BJ (cell line): Measurements from ENCODE around the gene ST13. TPM values are rescaled to one million over a fixed set of nuclear protein-coding genes. Genes with fewer than 3 reads are reported as not detected.
"Not testable (repeated sequence)": the region's sequence is repeated elsewhere in the genome, so short reads cannot be mapped to it uniquely, and the experiment has no call there.

Source experiments
- CTCF ChIA-PET: fragments of 350-600 bp; formaldehyde crosslinking; extraction: SDS; loops from one replicate; lab custom pipeline; 2021; ENCODE audit warnings: antibody characterized with exemption, inconsistent platforms; lab: Yijun Ruan, JAX
- POLR2A ChIA-PET: fragments of 300-600 bp; sonication (Branson Sonifier 250); formaldehyde crosslinking; extraction: SDS; loops from one replicate; lab custom pipeline; 2021; ENCODE audit warnings: antibody characterized with exemption; lab: Charles Lee
- DNase-seq: peaks from one replicate; pipeline ENCODE4 v3.0.0-alpha.2; 2011; ENCODE audit warnings: low read depth
- H3K27me3 ChIP-seq: 2 replicates; pipeline ENCODE4 v1.6.0; 2011; ENCODE audit warnings: low read length; ENCODE audit not compliant: control insufficient read depth, insufficient read depth
- H3K36me3 ChIP-seq: 2 replicates; pipeline ENCODE4 v1.5.1; 2011; ENCODE audit warnings: low read length; ENCODE audit not compliant: control insufficient read depth, insufficient read depth
- H3K4me3 ChIP-seq: 2 replicates; pipeline ENCODE4 v1.5.1; 2011; ENCODE audit warnings: low read depth, mild to moderate bottlenecking, control low read depth, low read length
- CTCF ChIP-seq: IDR thresholded peaks from 2 replicates; pipeline ENCODE4 v1.5.1; 2011; ENCODE audit warnings: low read depth, mild to moderate bottlenecking, control low read depth, inconsistent platforms, low read length, moderate library complexity; ENCODE audit not compliant: insufficient read depth
- polyA plus RNA-seq: library from polyadenylated mRNA; depleted of rRNA; stranded (reverse); fragments of >200 nt; gene quantifications from 2 replicates; pipeline ENCODE4 v1.2.3, GENCODE V29; 2011

The ST13 gene
- polyA plus RNA-seq, 1 experiment, result 90.7 TPM

DNA sequence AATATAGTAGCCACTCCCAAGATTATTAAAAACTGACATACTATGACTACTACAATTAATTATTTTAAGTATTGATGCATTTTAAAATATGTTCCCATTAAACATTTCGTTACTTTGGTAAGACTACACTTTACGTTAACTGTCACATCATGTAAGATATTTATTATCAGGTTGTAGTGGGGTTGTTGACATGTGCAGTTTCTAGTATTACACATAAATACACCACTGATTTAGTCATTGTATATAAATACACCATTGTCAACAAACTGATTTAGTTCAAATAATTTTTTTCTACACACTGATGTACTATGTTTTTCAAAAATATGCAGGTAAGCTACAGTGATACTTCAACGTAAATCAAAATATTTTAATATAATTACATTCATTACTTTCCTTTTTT is 11.5 kb downstream of the ST13 start:
- POLR2A ChIA-PET, result no interaction called here
- no peak for DNase-seq
- no peak for TF ChIP-seq CTCF
- Histone ChIP-seq H3K27me3 (no peaks in the 10 kb centered on the region), H3K4me3 (no peak overlapping the region), H3K36me3 (peaks cover 6% of the 10 kb centered on the region)
- CTCF ChIA-PET, result no interaction called here

DNA sequence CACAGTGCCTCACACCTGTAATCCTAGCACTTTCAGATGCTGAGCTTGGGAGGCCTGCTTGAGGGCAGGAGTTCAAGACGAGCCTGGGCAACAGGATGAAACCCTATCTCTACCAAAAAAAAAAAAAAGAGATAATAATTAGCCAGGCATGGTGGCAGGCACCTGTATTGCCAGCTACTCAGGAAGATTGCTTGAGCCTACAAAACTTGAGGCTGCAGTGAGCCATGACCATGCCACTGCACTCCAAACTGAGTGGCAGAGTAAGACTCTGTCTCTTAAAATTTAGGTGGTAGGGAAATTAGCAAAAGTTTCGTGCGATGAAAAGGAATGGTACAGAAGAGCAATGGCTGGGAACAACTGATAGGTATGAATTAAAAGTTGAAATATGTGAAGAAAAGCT is 18.0 kb downstream of the ST13 start:
- Histone ChIP-seq H3K36me3 (peaks cover 8% of the 10 kb centered on the region), H3K27me3 (no peaks in the 10 kb centered on the region), H3K4me3 (no peak overlapping the region)
- POLR2A ChIA-PET, result no interaction called here
- CTCF ChIA-PET, result interaction anchor here (1.4 kb wide), 1 partner anchor 14 kb away, joined by 3 read pairs; no protein-coding TSS in a partner anchor
- DNase-seq, result no peak
- TF ChIP-seq CTCF, result no peak

DNA sequence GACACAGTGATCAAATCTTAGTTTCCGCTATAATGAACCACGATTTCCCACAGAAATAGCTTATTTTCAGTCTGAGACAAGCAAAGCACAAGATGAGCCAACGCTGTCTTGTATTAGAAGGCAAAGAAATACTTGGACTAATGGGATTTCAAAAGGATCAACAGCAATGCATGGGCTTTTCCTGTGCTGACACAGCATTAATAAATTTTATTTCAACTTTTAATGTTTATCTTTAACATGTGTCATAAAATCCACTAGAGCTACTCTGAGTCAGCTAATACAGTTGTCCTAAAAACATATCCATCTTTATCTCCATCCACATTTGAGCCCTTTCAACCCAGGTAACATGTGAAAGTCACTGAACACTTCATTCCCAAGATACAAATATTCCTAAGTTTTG is 21.8 kb downstream of the ST13 start:
- Histone ChIP-seq H3K36me3 (peaks cover 7% of the 10 kb centered on the region), H3K4me3 (no peak overlapping the region), H3K27me3 (no peaks in the 10 kb centered on the region)
- DNase-seq, result no peak
- POLR2A ChIA-PET, result no interaction called here
- CTCF ChIA-PET, result interaction anchor here (1.5 kb wide), 1 partner anchor 8 kb away, joined by 3 read pairs; no protein-coding TSS in a partner anchor
- TF ChIP-seq CTCF, result no peak

- ChIA-PET POLR2A (no interaction called here), CTCF (interaction anchor here (0.8 kb wide), 1 partner anchor 12 kb away, joined by 3 read pairs; no protein-coding TSS in a partner anchor)
- Histone ChIP-seq H3K4me3 (no peak overlapping the region), H3K27me3 (no peaks in the 10 kb centered on the region), H3K36me3 (peaks cover 5% of the 10 kb centered on the region)
- DNase-seq, result no peak
- no peak for TF ChIP-seq CTCF
Measured at GRCh38 chr22:40829131-40829530, 27.3 kb downstream of the ST13 start.

- POLR2A ChIA-PET, result no interaction called here
- CTCF ChIA-PET, result interaction anchor here (1.4 kb wide), 1 partner anchor 25 kb away, joined by 3 read pairs; no protein-coding TSS in a partner anchor
Measured at GRCh38 chr22:40826984-40827741, 29.3 kb downstream of the ST13 start.

DNA sequence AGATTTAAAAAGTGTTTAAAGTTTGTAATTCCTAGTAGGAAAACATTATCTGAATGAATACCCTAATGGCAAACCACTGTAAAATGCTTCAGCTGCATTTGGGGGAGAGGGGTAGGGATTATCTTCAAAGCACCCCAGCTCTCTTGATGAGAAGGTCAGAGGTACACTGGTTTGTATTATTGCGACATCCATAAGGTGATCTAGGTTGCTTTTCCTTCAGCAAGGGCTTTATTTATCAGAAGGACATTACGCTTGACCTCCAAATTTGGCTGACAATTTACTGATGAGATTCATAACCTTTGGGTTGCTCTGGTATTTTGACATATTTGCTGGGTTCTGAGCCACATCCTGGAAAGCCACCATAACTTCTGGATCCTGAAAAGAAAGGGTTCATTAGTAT is 30.1 kb downstream of the ST13 start:
- H3K36me3 ChIP-seq, H3K27me3 ChIP-seq, DNase-seq, H3K4me3 ChIP-seq, POLR2A ChIA-PET: not testable (repeated sequence)
- CTCF ChIA-PET, result interaction anchor here (1.4 kb wide), 1 partner anchor 26 kb away, joined by 3 read pairs; no protein-coding TSS in a partner anchor

More at GRCh38 chr22:40826984-40827741, 29.3 kb downstream of the ST13 start:
- no peaks in the 10 kb centered on the region for H3K27me3 ChIP-seq
- TF ChIP-seq CTCF, result no peak
- no peak overlapping the region for H3K4me3 ChIP-seq
- peaks cover 5% of the 10 kb centered on the region for H3K36me3 ChIP-seq
- DNase-seq, result no peak
